WTC11 (cell line): Measurements from ENCODE around the gene SUSD1.

Experiments
- ATF3 ChIP-seq: sonication (generic); formaldehyde crosslinking; conservative IDR thresholded peaks from 2 replicates; pipeline ENCODE4 v1.8.1; 2022; ENCODE audit warnings: mild to moderate bottlenecking, missing genetic modification reagents
- CREB1 ChIP-seq: sonication (generic); formaldehyde crosslinking; IDR thresholded peaks from 2 replicates; pipeline ENCODE4 v1.8.0; 2023; ENCODE audit warnings: mild to moderate bottlenecking, missing genetic modification reagents
- ESRRA ChIP-seq: sonication (generic); formaldehyde crosslinking; IDR thresholded peaks from 2 replicates; pipeline ENCODE4 v1.8.1; 2022; ENCODE audit warnings: mild to moderate bottlenecking, missing genetic modification reagents, borderline replicate concordance
- FOXP1 ChIP-seq: sonication (generic); formaldehyde crosslinking; IDR thresholded peaks from 2 replicates; pipeline ENCODE4 v1.8.0; 2022; ENCODE audit warnings: missing genetic modification reagents, mild to moderate bottlenecking, moderate library complexity, borderline replicate concordance
- RELA ChIP-seq: sonication (generic); formaldehyde crosslinking; IDR thresholded peaks from 2 replicates; pipeline ENCODE4 v1.8.1; 2022; ENCODE audit warnings: missing genetic modification reagents, mild to moderate bottlenecking, borderline replicate concordance
- SMAD3 ChIP-seq: sonication (generic); formaldehyde crosslinking; IDR thresholded peaks from 2 replicates; pipeline ENCODE4 v1.8.0; 2022; ENCODE audit warnings: missing genetic modification reagents, mild to moderate bottlenecking, borderline replicate concordance
- SOX15 ChIP-seq: fragments of 250-450 bp; sonication (Bioruptor Pico); IDR thresholded peaks from 2 replicates; pipeline ENCODE4 v1.9.0; 2021; ENCODE audit warnings: mild to moderate bottlenecking
- SP1 ChIP-seq: sonication (generic); formaldehyde crosslinking; conservative IDR thresholded peaks from 2 replicates; pipeline ENCODE4 v1.8.1; 2022; ENCODE audit warnings: missing genetic modification reagents
- USF1 ChIP-seq: sonication (generic); formaldehyde crosslinking; IDR thresholded peaks from 2 replicates; pipeline ENCODE4 v1.8.0; 2022; ENCODE audit warnings: mild to moderate bottlenecking, missing genetic modification reagents
- TF ChIP-seq, protein P1 (sequence below): sonication (generic); formaldehyde crosslinking; IDR thresholded peaks from 2 replicates; pipeline ENCODE4 v1.8.1; 2022; ENCODE audit warnings: low read depth, missing genetic modification reagents, borderline replicate concordance
- TF ChIP-seq, protein P2 (sequence below): fragments of 200-600 bp; IDR thresholded peaks from 2 replicates; pipeline ENCODE4 v1.8.0; 2022; ENCODE audit warnings: antibody characterized with exemption
- TF ChIP-seq, protein P3 (sequence below): sonication (generic); formaldehyde crosslinking; IDR thresholded peaks from 2 replicates; pipeline ENCODE4 v1.8.1; 2022; ENCODE audit warnings: mild to moderate bottlenecking, missing genetic modification reagents, moderate library complexity, borderline replicate concordance

DNA sequence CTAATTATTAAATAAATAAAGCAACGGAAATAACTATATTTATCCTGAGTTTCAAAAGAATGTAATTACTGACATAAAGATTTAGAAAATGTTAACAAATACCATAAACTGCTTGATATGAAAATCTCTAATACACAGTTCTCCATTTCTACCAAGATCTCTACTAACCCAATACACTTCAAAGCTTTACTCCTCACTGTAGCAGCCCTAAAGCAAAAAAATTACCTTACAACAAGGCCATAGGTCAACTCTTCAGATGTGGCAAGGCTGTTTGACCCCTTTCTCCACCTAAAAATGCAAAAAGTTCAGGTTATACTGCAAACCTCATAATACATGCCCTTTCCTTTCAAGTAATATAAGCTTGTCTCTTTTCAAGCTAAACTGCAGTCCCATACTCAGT, 181.8 kb downstream of the SUSD1 start:
- no peak for TF ChIP-seq SP1 (CRISPR knock-in tag)
- TF ChIP-seq, protein P1, sequence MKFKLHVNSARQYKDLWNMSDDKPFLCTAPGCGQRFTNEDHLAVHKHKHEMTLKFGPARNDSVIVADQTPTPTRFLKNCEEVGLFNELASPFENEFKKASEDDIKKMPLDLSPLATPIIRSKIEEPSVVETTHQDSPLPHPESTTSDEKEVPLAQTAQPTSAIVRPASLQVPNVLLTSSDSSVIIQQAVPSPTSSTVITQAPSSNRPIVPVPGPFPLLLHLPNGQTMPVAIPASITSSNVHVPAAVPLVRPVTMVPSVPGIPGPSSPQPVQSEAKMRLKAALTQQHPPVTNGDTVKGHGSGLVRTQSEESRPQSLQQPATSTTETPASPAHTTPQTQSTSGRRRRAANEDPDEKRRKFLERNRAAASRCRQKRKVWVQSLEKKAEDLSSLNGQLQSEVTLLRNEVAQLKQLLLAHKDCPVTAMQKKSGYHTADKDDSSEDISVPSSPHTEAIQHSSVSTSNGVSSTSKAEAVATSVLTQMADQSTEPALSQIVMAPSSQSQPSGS (CRISPR knock-in tag): no peak
- TF ChIP-seq ATF3 (CRISPR knock-in tag): no peak
- no peak for TF ChIP-seq SMAD3 (CRISPR knock-in tag)
- TF ChIP-seq RELA: no peak
- TF ChIP-seq SOX15 (CRISPR knock-in tag): no peak
- no peak for TF ChIP-seq ESRRA (CRISPR knock-in tag)
- TF ChIP-seq, protein P2, sequence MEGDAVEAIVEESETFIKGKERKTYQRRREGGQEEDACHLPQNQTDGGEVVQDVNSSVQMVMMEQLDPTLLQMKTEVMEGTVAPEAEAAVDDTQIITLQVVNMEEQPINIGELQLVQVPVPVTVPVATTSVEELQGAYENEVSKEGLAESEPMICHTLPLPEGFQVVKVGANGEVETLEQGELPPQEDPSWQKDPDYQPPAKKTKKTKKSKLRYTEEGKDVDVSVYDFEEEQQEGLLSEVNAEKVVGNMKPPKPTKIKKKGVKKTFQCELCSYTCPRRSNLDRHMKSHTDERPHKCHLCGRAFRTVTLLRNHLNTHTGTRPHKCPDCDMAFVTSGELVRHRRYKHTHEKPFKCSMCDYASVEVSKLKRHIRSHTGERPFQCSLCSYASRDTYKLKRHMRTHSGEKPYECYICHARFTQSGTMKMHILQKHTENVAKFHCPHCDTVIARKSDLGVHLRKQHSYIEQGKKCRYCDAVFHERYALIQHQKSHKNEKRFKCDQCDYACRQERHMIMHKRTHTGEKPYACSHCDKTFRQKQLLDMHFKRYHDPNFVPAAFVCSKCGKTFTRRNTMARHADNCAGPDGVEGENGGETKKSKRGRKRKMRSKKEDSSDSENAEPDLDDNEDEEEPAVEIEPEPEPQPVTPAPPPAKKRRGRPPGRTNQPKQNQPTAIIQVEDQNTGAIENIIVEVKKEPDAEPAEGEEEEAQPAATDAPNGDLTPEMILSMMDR: no peak
- TF ChIP-seq, protein P3, sequence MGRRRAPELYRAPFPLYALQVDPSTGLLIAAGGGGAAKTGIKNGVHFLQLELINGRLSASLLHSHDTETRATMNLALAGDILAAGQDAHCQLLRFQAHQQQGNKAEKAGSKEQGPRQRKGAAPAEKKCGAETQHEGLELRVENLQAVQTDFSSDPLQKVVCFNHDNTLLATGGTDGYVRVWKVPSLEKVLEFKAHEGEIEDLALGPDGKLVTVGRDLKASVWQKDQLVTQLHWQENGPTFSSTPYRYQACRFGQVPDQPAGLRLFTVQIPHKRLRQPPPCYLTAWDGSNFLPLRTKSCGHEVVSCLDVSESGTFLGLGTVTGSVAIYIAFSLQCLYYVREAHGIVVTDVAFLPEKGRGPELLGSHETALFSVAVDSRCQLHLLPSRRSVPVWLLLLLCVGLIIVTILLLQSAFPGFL (CRISPR knock-in tag): no peak
- TF ChIP-seq USF1: no peak
- TF ChIP-seq CREB1 (CRISPR knock-in tag): no peak
- TF ChIP-seq FOXP1 (CRISPR knock-in tag): no peak
